Measurements from ENCODE around the gene CCR5.

The CCR5 gene

GRCh38 chr3:46351646-46352045 is 19.1 kb upstream of the CCR5 start (continued):
- TF ChIP-seq ARNTL (CRISPR knock-in tag; IDR thresholded peaks at IDR 0.05; ENCODE audit: borderline replicate concordance, low read depth) (no peak), BACH2 (CRISPR knock-in tag; IDR thresholded peaks at IDR 0.05; ENCODE audit: borderline replicate concordance) (no peak)
- TF ChIP-seq, protein P1, sequence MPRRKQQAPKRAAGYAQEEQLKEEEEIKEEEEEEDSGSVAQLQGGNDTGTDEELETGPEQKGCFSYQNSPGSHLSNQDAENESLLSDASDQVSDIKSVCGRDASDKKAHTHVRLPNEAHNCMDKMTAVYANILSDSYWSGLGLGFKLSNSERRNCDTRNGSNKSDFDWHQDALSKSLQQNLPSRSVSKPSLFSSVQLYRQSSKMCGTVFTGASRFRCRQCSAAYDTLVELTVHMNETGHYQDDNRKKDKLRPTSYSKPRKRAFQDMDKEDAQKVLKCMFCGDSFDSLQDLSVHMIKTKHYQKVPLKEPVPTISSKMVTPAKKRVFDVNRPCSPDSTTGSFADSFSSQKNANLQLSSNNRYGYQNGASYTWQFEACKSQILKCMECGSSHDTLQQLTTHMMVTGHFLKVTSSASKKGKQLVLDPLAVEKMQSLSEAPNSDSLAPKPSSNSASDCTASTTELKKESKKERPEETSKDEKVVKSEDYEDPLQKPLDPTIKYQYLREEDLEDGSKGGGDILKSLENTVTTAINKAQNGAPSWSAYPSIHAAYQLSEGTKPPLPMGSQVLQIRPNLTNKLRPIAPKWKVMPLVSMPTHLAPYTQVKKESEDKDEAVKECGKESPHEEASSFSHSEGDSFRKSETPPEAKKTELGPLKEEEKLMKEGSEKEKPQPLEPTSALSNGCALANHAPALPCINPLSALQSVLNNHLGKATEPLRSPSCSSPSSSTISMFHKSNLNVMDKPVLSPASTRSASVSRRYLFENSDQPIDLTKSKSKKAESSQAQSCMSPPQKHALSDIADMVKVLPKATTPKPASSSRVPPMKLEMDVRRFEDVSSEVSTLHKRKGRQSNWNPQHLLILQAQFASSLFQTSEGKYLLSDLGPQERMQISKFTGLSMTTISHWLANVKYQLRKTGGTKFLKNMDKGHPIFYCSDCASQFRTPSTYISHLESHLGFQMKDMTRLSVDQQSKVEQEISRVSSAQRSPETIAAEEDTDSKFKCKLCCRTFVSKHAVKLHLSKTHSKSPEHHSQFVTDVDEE (CRISPR knock-in tag; IDR thresholded peaks at IDR 0.05) = no peak

DNA sequence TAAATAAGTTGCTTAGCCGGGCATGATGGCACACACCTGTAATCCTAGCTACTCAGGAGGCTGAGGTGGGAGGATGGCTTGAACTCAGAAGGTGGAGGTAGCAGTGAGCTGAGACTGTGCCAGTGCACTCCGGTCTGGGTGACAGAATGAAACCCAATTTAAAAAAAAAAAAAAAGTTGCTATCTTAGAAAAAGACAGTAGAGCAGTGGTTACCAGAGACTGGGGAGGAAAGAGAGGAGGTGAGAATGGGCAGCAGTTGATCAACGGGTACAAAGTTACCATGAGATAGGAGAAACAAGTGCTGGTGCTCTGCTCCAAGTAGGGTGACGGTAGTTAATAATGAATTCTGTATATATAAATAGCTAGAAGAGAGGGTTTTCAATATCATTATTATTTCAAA is 17.7 kb upstream of the CCR5 start:
- ATAC-seq = no peak
- TF ChIP-seq BACH2 (CRISPR knock-in tag; IDR thresholded peaks at IDR 0.05; ENCODE audit: borderline replicate concordance) (no peak), GLIS3 (CRISPR knock-in tag; IDR thresholded peaks at IDR 0.05) (no peak), RARB (CRISPR knock-in tag; IDR thresholded peaks at IDR 0.05) (no peak), ZC3H10 (CRISPR knock-in tag; IDR thresholded peaks at IDR 0.05) (no peak), CSDC2 (CRISPR knock-in tag; IDR thresholded peaks at IDR 0.05) (no peak), ZNF565 (CRISPR knock-in tag; conservative IDR thresholded peaks at IDR 0.05; ENCODE audit: low read depth) (no peak), OSR1 (CRISPR knock-in tag; IDR thresholded peaks at IDR 0.05) (no peak), POU6F1 (CRISPR knock-in tag; IDR thresholded peaks at IDR 0.05; ENCODE audit: borderline replicate concordance, low read depth) (no peak), CSRNP3 (CRISPR knock-in tag; IDR thresholded peaks at IDR 0.05) (no peak), ZNF8 (CRISPR knock-in tag; IDR thresholded peaks at IDR 0.05) (no peak), TOX (CRISPR knock-in tag; IDR thresholded peaks at IDR 0.05; ENCODE audit: borderline replicate concordance) (no peak), ZFP30 (CRISPR knock-in tag; IDR thresholded peaks at IDR 0.05) (no peak), PPARA (CRISPR knock-in tag; IDR thresholded peaks at IDR 0.05; ENCODE audit: borderline replicate concordance) (no peak)

DNA sequence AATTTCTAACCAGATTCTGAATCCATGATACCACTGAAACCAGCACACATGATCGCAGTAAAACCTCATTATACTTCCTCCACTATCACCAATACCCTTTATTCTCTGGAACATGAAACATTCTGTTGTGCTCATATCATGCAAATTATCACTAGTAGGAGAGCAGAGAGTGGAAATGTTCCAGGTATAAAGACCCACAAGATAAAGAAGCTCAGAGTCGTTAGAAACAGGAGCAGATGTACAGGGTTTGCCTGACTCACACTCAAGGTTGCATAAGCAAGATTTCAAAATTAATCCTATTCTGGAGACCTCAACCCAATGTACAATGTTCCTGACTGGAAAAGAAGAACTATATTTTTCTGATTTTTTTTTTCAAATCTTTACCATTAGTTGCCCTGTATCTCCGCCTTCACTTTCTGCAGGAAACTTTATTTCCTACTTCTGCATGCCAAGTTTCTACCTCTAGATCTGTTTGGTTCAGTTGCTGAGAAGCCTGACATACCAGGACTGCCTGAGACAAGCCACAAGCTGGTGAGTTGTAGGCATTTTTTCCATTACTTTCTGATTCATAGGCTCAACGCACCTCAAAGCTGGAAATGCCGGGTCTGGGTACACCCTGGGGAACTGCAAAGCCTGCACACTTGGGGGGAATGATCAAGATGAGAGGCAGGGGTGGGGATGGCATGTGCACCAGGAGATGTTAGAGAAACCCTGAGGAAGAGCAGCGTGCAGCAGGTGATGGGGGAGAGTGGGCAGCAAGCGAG is 16.9 kb upstream of the CCR5 start, which contains the start of gene CCR2:
Gene CCR2, plus strand, starts transcription at position 465 of the 764 bp plus-strand sequence. CDS start 3,417 bp downstream, outside the sequence.
- no peak for ATAC-seq

DNA sequence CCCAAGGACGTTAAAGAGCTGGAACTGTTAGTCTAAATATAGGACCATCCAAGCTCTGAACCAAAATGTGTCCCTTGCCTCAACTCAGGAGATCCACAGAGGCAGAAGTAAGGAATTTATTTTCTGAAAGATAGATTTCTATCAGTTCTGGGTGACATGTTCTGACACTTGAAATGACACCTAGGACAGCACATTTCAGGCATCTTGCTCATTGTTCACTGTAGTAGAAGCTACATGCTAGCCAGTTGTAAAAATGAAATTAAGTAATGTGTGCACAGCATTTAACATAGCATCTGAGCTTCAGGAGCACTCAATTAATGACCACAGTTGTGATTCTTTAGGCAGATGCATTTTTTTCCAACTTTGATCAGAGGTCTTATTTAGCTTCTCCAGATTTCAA is 16.3 kb upstream of the CCR5 start:
- ATAC-seq = no peak
- TF ChIP-seq ISL1 (CRISPR knock-in tag; IDR thresholded peaks at IDR 0.05) = no peak
- TF ChIP-seq ZFP3 (CRISPR knock-in tag; IDR thresholded peaks at IDR 0.05) = no peak
- TF ChIP-seq ZNF70 (CRISPR knock-in tag; IDR thresholded peaks at IDR 0.05) = no peak
- TF ChIP-seq, protein P2, sequence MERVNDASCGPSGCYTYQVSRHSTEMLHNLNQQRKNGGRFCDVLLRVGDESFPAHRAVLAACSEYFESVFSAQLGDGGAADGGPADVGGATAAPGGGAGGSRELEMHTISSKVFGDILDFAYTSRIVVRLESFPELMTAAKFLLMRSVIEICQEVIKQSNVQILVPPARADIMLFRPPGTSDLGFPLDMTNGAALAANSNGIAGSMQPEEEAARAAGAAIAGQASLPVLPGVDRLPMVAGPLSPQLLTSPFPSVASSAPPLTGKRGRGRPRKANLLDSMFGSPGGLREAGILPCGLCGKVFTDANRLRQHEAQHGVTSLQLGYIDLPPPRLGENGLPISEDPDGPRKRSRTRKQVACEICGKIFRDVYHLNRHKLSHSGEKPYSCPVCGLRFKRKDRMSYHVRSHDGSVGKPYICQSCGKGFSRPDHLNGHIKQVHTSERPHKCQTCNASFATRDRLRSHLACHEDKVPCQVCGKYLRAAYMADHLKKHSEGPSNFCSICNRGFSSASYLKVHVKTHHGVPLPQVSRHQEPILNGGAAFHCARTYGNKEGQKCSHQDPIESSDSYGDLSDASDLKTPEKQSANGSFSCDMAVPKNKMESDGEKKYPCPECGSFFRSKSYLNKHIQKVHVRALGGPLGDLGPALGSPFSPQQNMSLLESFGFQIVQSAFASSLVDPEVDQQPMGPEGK (CRISPR knock-in tag; IDR thresholded peaks at IDR 0.05; ENCODE audit: borderline replicate concordance) = no peak
- no peak for TF ChIP-seq CSDC2 (CRISPR knock-in tag; IDR thresholded peaks at IDR 0.05)
- TF ChIP-seq ZC3H10 (CRISPR knock-in tag; IDR thresholded peaks at IDR 0.05) = no peak
- TF ChIP-seq SNAI2 (CRISPR knock-in tag; IDR thresholded peaks at IDR 0.05) = no peak
- TF ChIP-seq BACH2 (CRISPR knock-in tag; IDR thresholded peaks at IDR 0.05; ENCODE audit: borderline replicate concordance) = no peak
- TF ChIP-seq POU6F1 (CRISPR knock-in tag; IDR thresholded peaks at IDR 0.05; ENCODE audit: borderline replicate concordance, low read depth) = no peak
- no peak for TF ChIP-seq GLIS3 (CRISPR knock-in tag; IDR thresholded peaks at IDR 0.05)
- no peak for TF ChIP-seq TOX (CRISPR knock-in tag; IDR thresholded peaks at IDR 0.05; ENCODE audit: borderline replicate concordance)
- TF ChIP-seq ARNTL (CRISPR knock-in tag; IDR thresholded peaks at IDR 0.05; ENCODE audit: borderline replicate concordance, low read depth) = no peak

More for the DNA sequence above, 16.9 kb upstream of the CCR5 start, which contains the start of gene CCR2:
- TF ChIP-seq ZNF70 (CRISPR knock-in tag; IDR thresholded peaks at IDR 0.05) (no peak), PPARA (CRISPR knock-in tag; IDR thresholded peaks at IDR 0.05; ENCODE audit: borderline replicate concordance) (no peak), ZNF565 (CRISPR knock-in tag; conservative IDR thresholded peaks at IDR 0.05; ENCODE audit: low read depth) (no peak), ZNF8 (CRISPR knock-in tag; IDR thresholded peaks at IDR 0.05) (no peak), POU6F1 (CRISPR knock-in tag; IDR thresholded peaks at IDR 0.05; ENCODE audit: borderline replicate concordance, low read depth) (no peak), BACH2 (CRISPR knock-in tag; IDR thresholded peaks at IDR 0.05; ENCODE audit: borderline replicate concordance) (no peak), TCF4 (CRISPR knock-in tag; IDR thresholded peaks at IDR 0.05; ENCODE audit: borderline replicate concordance) (no peak), ESRRG (CRISPR knock-in tag; IDR thresholded peaks at IDR 0.05) (no peak)

All from SK-N-SH treated with all-trans-retinoic acid at 6 μM for 48 hours (cell line).